HEK293 (cell line): ENCODE measurements around the gene DCTN2.

ENCODE experiments used
- CTCF ChIA-PET: fragments of 350-600 bp; formaldehyde crosslinking; extraction: SDS; loops from one replicate; lab custom pipeline; 2021; ENCODE audit warnings: antibody characterized with exemption; lab: Yijun Ruan, JAX
- POLR2A ChIA-PET: fragments of 300-600 bp; formaldehyde crosslinking; extraction: SDS; loops from one replicate; lab custom pipeline; 2020; ENCODE audit warnings: antibody characterized with exemption, inconsistent platforms; lab: Yijun Ruan, JAX
- H3K27ac ChIP-seq: fragments of 200-500 bp; sonication (Bioruptor generic); 2 replicates; pipeline ENCODE4 v1.5.1; 2014; ENCODE audit warnings: low read depth, low read length, control low read depth, inconsistent platforms; ENCODE audit errors: extremely low read depth
- H3K36me3 ChIP-seq, 2 experiments: fragments of 200-500 bp in 1 of 2; sonication (Bioruptor generic) in 1 of 2; 1 replicate in 1 of 2; 2 replicates in 1 of 2; pipeline ENCODE4 v1.5.1; 2014 to 2017; ENCODE audit warnings: inconsistent platforms in 2 of 2, low read length in 2 of 2; ENCODE audit not compliant: control insufficient read depth in 2 of 2, insufficient read depth in 1 of 2
- H3K4me1 ChIP-seq: fragments of 200-500 bp; sonication (Bioruptor generic); 2 replicates; pipeline ENCODE4 v1.5.1; 2014; ENCODE audit warnings: mild to moderate bottlenecking, low read length, inconsistent platforms; ENCODE audit not compliant: control insufficient read depth, insufficient read depth
- H3K4me3 ChIP-seq: 2 replicates; pipeline ENCODE4 v1.5.1; 2011; ENCODE audit warnings: low read depth, mild to moderate bottlenecking, control low read depth, low read length, moderate library complexity
- H3K9me3 ChIP-seq: fragments of 200-500 bp; sonication (Bioruptor generic); 2 replicates; pipeline ENCODE4 v1.5.1; 2014; ENCODE audit warnings: low read depth, low read length, inconsistent platforms; ENCODE audit not compliant: control insufficient read depth, insufficient read depth
- GLI2 ChIP-seq: fragments of 450-650 bp; formaldehyde crosslinking; IDR thresholded peaks from 2 replicates; pipeline ENCODE4; 2017; ENCODE audit warnings: missing biosample characterization, missing genetic modification characterization, low read depth, borderline replicate concordance
- KLF16 ChIP-seq: fragments of 450-650 bp; formaldehyde crosslinking; IDR thresholded peaks from 2 replicates; pipeline ENCODE4 v1.5.1; 2017; ENCODE audit warnings: missing biosample characterization, missing genetic modification characterization
- PRDM2 ChIP-seq: fragments of 450-650 bp; formaldehyde crosslinking; IDR thresholded peaks from 2 replicates; pipeline ENCODE4 v1.5.1; 2016; ENCODE audit warnings: missing biosample characterization, missing genetic modification characterization, borderline replicate concordance
- SCRT2 ChIP-seq: fragments of 450-650 bp; formaldehyde crosslinking; IDR thresholded peaks from 2 replicates; pipeline ENCODE4 v1.5.1; 2016; ENCODE audit warnings: missing biosample characterization, missing genetic modification characterization
- ZFP3 ChIP-seq: fragments of 450-650 bp; formaldehyde crosslinking; IDR thresholded peaks from 2 replicates; pipeline ENCODE4 v1.5.1; 2016; ENCODE audit warnings: low read depth, missing biosample characterization, missing genetic modification characterization
- ZNF169 ChIP-seq: fragments of 450-650 bp; formaldehyde crosslinking; IDR thresholded peaks from 2 replicates; pipeline ENCODE4 v1.5.1; 2016; ENCODE audit warnings: missing biosample characterization, missing genetic modification characterization
- ZNF23 ChIP-seq: fragments of 450-650 bp; formaldehyde crosslinking; IDR thresholded peaks from 2 replicates; pipeline ENCODE4 v1.5.1; 2016; ENCODE audit warnings: missing biosample characterization, missing genetic modification characterization, borderline replicate concordance
- ZNF324 ChIP-seq: fragments of 450-650 bp; formaldehyde crosslinking; IDR thresholded peaks from 2 replicates; pipeline ENCODE4 v1.5.1; 2016; ENCODE audit warnings: missing biosample characterization, missing genetic modification characterization
- ZNF362 ChIP-seq: fragments of 450-650 bp; formaldehyde crosslinking; IDR thresholded peaks from 2 replicates; pipeline ENCODE4 v1.5.1; 2016; ENCODE audit warnings: missing biosample characterization, missing genetic modification characterization
- ZNF549 ChIP-seq: fragments of 450-650 bp; IDR thresholded peaks from 2 replicates; pipeline ENCODE4 v1.5.1; 2018; ENCODE audit warnings: missing biosample characterization, missing genetic modification characterization, mild to moderate bottlenecking, inconsistent platforms, moderate library complexity
- ZNF645 ChIP-seq: fragments of 450-650 bp; formaldehyde crosslinking; IDR thresholded peaks from 2 replicates; pipeline ENCODE4; 2016; ENCODE audit warnings: missing biosample characterization, missing genetic modification characterization
- ZNF692 ChIP-seq: fragments of 450-650 bp; formaldehyde crosslinking; IDR thresholded peaks from 2 replicates; pipeline ENCODE4 v1.5.1; 2016; ENCODE audit warnings: missing biosample characterization, missing genetic modification characterization
- ZNF704 ChIP-seq: fragments of 450-650 bp; formaldehyde crosslinking; IDR thresholded peaks from 2 replicates; pipeline ENCODE4 v1.5.1; 2016; ENCODE audit warnings: missing biosample characterization, missing genetic modification characterization
- ZNF707 ChIP-seq: fragments of 450-650 bp; formaldehyde crosslinking; IDR thresholded peaks from 2 replicates; pipeline ENCODE4 v1.5.1; 2016; ENCODE audit warnings: missing biosample characterization, missing genetic modification characterization
- ZNF76 ChIP-seq: fragments of 450-650 bp; formaldehyde crosslinking; IDR thresholded peaks from 2 replicates; pipeline ENCODE4; 2016; ENCODE audit warnings: low read depth, missing biosample characterization, missing genetic modification characterization, borderline replicate concordance
- ZNF768 ChIP-seq: fragments of 450-650 bp; formaldehyde crosslinking; IDR thresholded peaks from 2 replicates; pipeline ENCODE4 v1.5.1; 2018; ENCODE audit warnings: missing biosample characterization, mild to moderate bottlenecking, missing genetic modification characterization
- ZNF785 ChIP-seq: fragments of 450-650 bp; formaldehyde crosslinking; IDR thresholded peaks from 2 replicates; pipeline ENCODE4 v1.5.1; 2016; ENCODE audit warnings: missing biosample characterization, missing genetic modification characterization

Gene DCTN2

GRCh38 chr12:57568838-57569237 lies 21.8 kb upstream of the DCTN2 start:
- CTCF ChIA-PET: interaction anchor here (0.9 to 1.4 kb wide), 2 partner anchors 14 to 16 kb away, joined by 3 to 6 read pairs; no protein-coding TSS in a partner anchor
- Histone ChIP-seq H3K4me3 (no peak overlapping the region), H3K36me3 (peaks cover 10 to 44% of the 10 kb centered on the region in 2 experiments), H3K9me3 (no peaks in the 10 kb centered on the region), H3K27ac (no peak overlapping the region), H3K4me1 (no peaks in the 10 kb centered on the region)
- TF ChIP-seq SCRT2 (0 out of 2 replicates have a peak, but pooled peaks have one; percentile 20), ZNF362 (no peak)
- POLR2A ChIA-PET: no interaction called here

- peaks cover 0 to 22% of the 10 kb centered on the region in 2 experiments; a peak in 2 of 3 replicates for H3K36me3 ChIP-seq
- H3K9me3 ChIP-seq: no peaks in the 10 kb centered on the region
- H3K4me3 ChIP-seq: no peak overlapping the region
- no peak overlapping the region for H3K27ac ChIP-seq
- no peaks in the 10 kb centered on the region for H3K4me1 ChIP-seq
- CTCF ChIA-PET: interaction anchor here (0.6 to 1.8 kb wide), 3 partner anchors 12 to 58 kb away, joined by 3 to 5 read pairs (median 4); no protein-coding TSS in a partner anchor
- POLR2A ChIA-PET: no interaction called here
- TF ChIP-seq ZNF704 (no peak), ZNF707 (tag by site-specific recombination) (no peak)
These were observed 17.3 kb upstream of the DCTN2 start for GRCh38 chr12:57564178-57564740.

GRCh38 chr12:57563358-57563757 lies 16.4 kb upstream of the DCTN2 start:
- Histone ChIP-seq H3K36me3 (peaks cover 0 to 15% of the 10 kb centered on the region in 2 experiments; a peak in 2 of 3 replicates), H3K9me3 (no peaks in the 10 kb centered on the region), H3K4me3 (no peak overlapping the region), H3K4me1 (no peaks in the 10 kb centered on the region), H3K27ac (no peak overlapping the region)
- ChIA-PET CTCF (interaction anchor here (1.5 to 1.8 kb wide), 2 partner anchors 13 to 17 kb away, joined by 3 to 5 read pairs; no protein-coding TSS in a partner anchor), POLR2A (no interaction called here)
- TF ChIP-seq ZNF549 (no peak), ZNF23 (tag by site-specific recombination) (no peak), ZNF76 (tag by site-specific recombination) (no peak), KLF16 (no peak), GLI2 (tag by site-specific recombination) (no peak), ZNF768 (no peak), PRDM2 (tag by site-specific recombination) (no peak), ZNF645 (tag by site-specific recombination) (no peak), ZNF324 (tag by site-specific recombination) (no peak), ZNF692 (tag by site-specific recombination) (no peak), ZNF785 (tag by site-specific recombination) (no peak), ZFP3 (no peak), ZNF169 (tag by site-specific recombination) (no peak)
